ENCODE measurements around the gene SRR. TPM values are rescaled to one million over a fixed set of nuclear protein-coding genes. Genes with fewer than 3 reads are reported as not detected.

SRR gene
- total and polyA plus RNA-seq, 4 donors = 2.9 to 10.3 (median 4.3) TPM

GRCh38 chr17:2297023-2297422 lies 6.7 kb upstream of the SRR start:
- Histone ChIP-seq H3K4me3 (ENCODE audit: low read depth in 1 of 3, low read length in 3 of 3) (no peak overlapping the region), H3K9me3 (ENCODE audit: control insufficient read depth in 4 of 4, low read length in 3 of 4) (no peaks in the 10 kb centered on the region), H3K4me1 (ENCODE audit: control insufficient read depth in 4 of 4, insufficient read depth in 4 of 4, low read length in 3 of 4) (peaks cover 0 to 3% (median 2%) of the 10 kb centered on the region in 4 donors), H3K27ac (ENCODE audit: low read depth in 1 of 2, low read length in 2 of 2) (no peak overlapping the region), H3K27me3 (ENCODE audit: control insufficient read depth in 4 of 4, insufficient read depth in 4 of 4, low read length in 3 of 4) (no peaks in the 10 kb centered on the region), H3K36me3 (ENCODE audit: control insufficient read depth in 4 of 4, insufficient read depth in 3 of 4, low read depth in 1 of 4, low read length in 3 of 4) (peaks cover 5 to 58% (median 22%) of the 10 kb centered on the region in 4 donors), H3K9ac (ENCODE audit: low read depth in 1 of 2, low read length in 2 of 2) (no peak overlapping the region)
- DNase-seq (ENCODE audit: low spot score) = no peak
- WGBS = 94% methylated on average over 5 of the region's 5 CpGs
- TF ChIP-seq RXRA (IDR thresholded peaks at IDR 0.05) = no peak
- no peak for TF ChIP-seq RAD21 (IDR thresholded peaks at IDR 0.05)
- no peak for TF ChIP-seq JUND (IDR thresholded peaks at IDR 0.05)
- no peak for TF ChIP-seq HNF4G (IDR thresholded peaks at IDR 0.05)
- TF ChIP-seq FOXA2 (IDR thresholded peaks at IDR 0.05) = no peak
- TF ChIP-seq TAF1 (conservative IDR thresholded peaks at IDR 0.05) = no peak
- no peak for TF ChIP-seq NR2F2 (IDR thresholded peaks at IDR 0.05)
- TF ChIP-seq FOXA1 (IDR thresholded peaks at IDR 0.05) = no peak
- no peak for TF ChIP-seq SP1 (IDR thresholded peaks at IDR 0.05)
- no peak for TF ChIP-seq ATF3 (IDR thresholded peaks at IDR 0.05)
- no peak for TF ChIP-seq MAX (IDR thresholded peaks at IDR 0.05)
- TF ChIP-seq GABPA (IDR thresholded peaks at IDR 0.05 in 1 of 2, conservative IDR thresholded peaks at IDR 0.05 in 1 of 2) = no peak
- no peak for TF ChIP-seq HNF4A (conservative IDR thresholded peaks at IDR 0.05)
- TF ChIP-seq ZBTB33 (IDR thresholded peaks at IDR 0.05) = no peak
- TF ChIP-seq CTCF (IDR thresholded peaks at IDR 0.05; ENCODE audit: low read depth, low read length, missing input control) = no peak
- no peak for TF ChIP-seq EGR1 (IDR thresholded peaks at IDR 0.05; ENCODE audit: low read depth in 2 of 2)
- no peak for TF ChIP-seq YY1 (IDR thresholded peaks at IDR 0.05)

GRCh38 chr17:2299136-2299535 lies 4.6 kb upstream of the SRR start:
- Histone ChIP-seq H3K4me3 (ENCODE audit: low read depth in 1 of 3, low read length in 3 of 3) (no peak overlapping the region), H3K27me3 (ENCODE audit: control insufficient read depth in 4 of 4, insufficient read depth in 4 of 4, low read length in 3 of 4) (no peaks in the 10 kb centered on the region), H3K27ac (ENCODE audit: low read depth in 1 of 2, low read length in 2 of 2) (no peak overlapping the region), H3K4me1 (ENCODE audit: control insufficient read depth in 4 of 4, insufficient read depth in 4 of 4, low read length in 3 of 4) (peaks cover 0 to 14% (median 10%) of the 10 kb centered on the region in 4 donors), H3K9me3 (ENCODE audit: control insufficient read depth in 4 of 4, low read length in 3 of 4) (no peaks in the 10 kb centered on the region), H3K36me3 (ENCODE audit: control insufficient read depth in 4 of 4, insufficient read depth in 3 of 4, low read depth in 1 of 4, low read length in 3 of 4) (peaks cover 0 to 38% (median 12%) of the 10 kb centered on the region in 4 donors), H3K9ac (ENCODE audit: low read depth in 1 of 2, low read length in 2 of 2) (no peak overlapping the region)
- no peak for DNase-seq (ENCODE audit: low spot score)
- 97% methylated on average over 12 of the region's 12 CpGs for WGBS
- TF ChIP-seq NR2F2 (IDR thresholded peaks at IDR 0.05) (no peak), EGR1 (IDR thresholded peaks at IDR 0.05; ENCODE audit: low read depth in 2 of 2) (no peak), RAD21 (IDR thresholded peaks at IDR 0.05) (no peak), RXRA (IDR thresholded peaks at IDR 0.05) (no peak), HNF4A (conservative IDR thresholded peaks at IDR 0.05) (no peak), TAF1 (conservative IDR thresholded peaks at IDR 0.05) (no peak), SP1 (IDR thresholded peaks at IDR 0.05) (no peak), GABPA (IDR thresholded peaks at IDR 0.05 in 1 of 2, conservative IDR thresholded peaks at IDR 0.05 in 1 of 2) (no peak), MAX (IDR thresholded peaks at IDR 0.05) (no peak), YY1 (IDR thresholded peaks at IDR 0.05) (no peak), CTCF (IDR thresholded peaks at IDR 0.05; ENCODE audit: low read depth, low read length, missing input control) (no peak), ZBTB33 (IDR thresholded peaks at IDR 0.05) (no peak), HNF4G (IDR thresholded peaks at IDR 0.05) (no peak), JUND (IDR thresholded peaks at IDR 0.05) (no peak), ATF3 (IDR thresholded peaks at IDR 0.05) (no peak)
